ENCODE data around the gene MALRD1.

MALRD1 gene

GRCh38 chr10:19111501-19112267 is 63.1 kb downstream of the MALRD1 start:
- DNase-seq = no peak

- DNase-seq = no peak
Observed at GRCh38 chr10:19117438-19117837, 68.8 kb downstream of the MALRD1 start.

- no peak for DNase-seq
Observed at GRCh38 chr10:19119191-19119590, 70.6 kb downstream of the MALRD1 start.

- DNase-seq = no peak
Observed at GRCh38 chr10:19120381-19120908, 71.8 kb downstream of the MALRD1 start.

- no peak for DNase-seq
Observed at GRCh38 chr10:19133992-19134391, 85.4 kb downstream of the MALRD1 start.

- no peak for DNase-seq
Observed at GRCh38 chr10:19142967-19143366, 94.4 kb downstream of the MALRD1 start.

- no peak for DNase-seq
Observed at GRCh38 chr10:19144206-19144605, 95.6 kb downstream of the MALRD1 start.

- no peak for DNase-seq
Observed at GRCh38 chr10:19154375-19154774, 105.8 kb downstream of the MALRD1 start.

GRCh38 chr10:19158358-19158757 is 109.8 kb downstream of the MALRD1 start:
- no peak for DNase-seq

GRCh38 chr10:19158870-19159269 is 110.3 kb downstream of the MALRD1 start:
- no peak for DNase-seq

GRCh38 chr10:19164461-19164860 is 115.9 kb downstream of the MALRD1 start:
- DNase-seq = no peak

GRCh38 chr10:19168584-19168983 is 120.0 kb downstream of the MALRD1 start:
- DNase-seq = no peak

GRCh38 chr10:19169041-19169440 is 120.4 kb downstream of the MALRD1 start:
- DNase-seq = no peak

- DNase-seq = no peak
Observed at GRCh38 chr10:19169684-19170083, 121.1 kb downstream of the MALRD1 start.

- DNase-seq = no peak
Observed at GRCh38 chr10:19178675-19179074, 130.1 kb downstream of the MALRD1 start.

GRCh38 chr10:19184891-19185290 is 136.3 kb downstream of the MALRD1 start:
- DNase-seq = no peak

GRCh38 chr10:19194866-19195265 is 146.3 kb downstream of the MALRD1 start:
- DNase-seq = no peak

- DNase-seq = no peak
Observed at GRCh38 chr10:19195698-19196097, 147.1 kb downstream of the MALRD1 start.

GRCh38 chr10:19200211-19200610 is 151.6 kb downstream of the MALRD1 start:
- no peak for DNase-seq

GRCh38 chr10:19204246-19204917 is 155.8 kb downstream of the MALRD1 start:
- no peak for DNase-seq

- no peak for DNase-seq
Observed at GRCh38 chr10:19209319-19209718, 160.7 kb downstream of the MALRD1 start.

GRCh38 chr10:19212590-19212989 is 164.0 kb downstream of the MALRD1 start:
- no peak for DNase-seq

GRCh38 chr10:19221216-19221615 is 172.6 kb downstream of the MALRD1 start:
- DNase-seq = no peak

GRCh38 chr10:19226025-19226424 is 177.4 kb downstream of the MALRD1 start:
- DNase-seq = no peak
